ENCODE measurements around the gene STARD3. TPM values are rescaled to one million over a fixed set of nuclear protein-coding genes. Genes with fewer than 3 reads are reported as not detected.

Gene STARD3
- total RNA-seq, 1 donor, result 47.1 TPM

GRCh38 chr17:39669897-39670735 is 33.2 kb downstream of the STARD3 start:
- DNase-seq (ENCODE audit: low read depth in 2 of 3, low spot score in 2 of 3), result no peak

GRCh38 chr17:39670746-39671145 is 33.8 kb downstream of the STARD3 start:
- no peak for DNase-seq (ENCODE audit: low read depth in 2 of 3, low spot score in 2 of 3)

- peak in 1 of 3 donors; percentile 47 for DNase-seq (ENCODE audit: low read depth in 2 of 3, low spot score in 2 of 3)
Observed at GRCh38 chr17:39671651-39672521, 34.9 kb downstream of the STARD3 start.

- DNase-seq (ENCODE audit: low read depth in 2 of 3, low spot score in 2 of 3), result no peak
Observed at GRCh38 chr17:39672522-39673334, 35.8 kb downstream of the STARD3 start.

GRCh38 chr17:39673335-39674081 is 36.6 kb downstream of the STARD3 start:
- DNase-seq (ENCODE audit: low read depth in 2 of 3, low spot score in 2 of 3), result no peak

GRCh38 chr17:39674179-39674578 is 37.2 kb downstream of the STARD3 start:
- no peak for DNase-seq (ENCODE audit: low read depth in 2 of 3, low spot score in 2 of 3)

- DNase-seq (ENCODE audit: low read depth in 2 of 3, low spot score in 2 of 3), result no peak
Observed at GRCh38 chr17:39674702-39675389, 37.9 kb downstream of the STARD3 start.

GRCh38 chr17:39675390-39676082 is 38.6 kb downstream of the STARD3 start:
- DNase-seq (ENCODE audit: low read depth in 2 of 3, low spot score in 2 of 3), result no peak

- peak in 1 of 3 donors; percentile 44 for DNase-seq (ENCODE audit: low read depth in 2 of 3, low spot score in 2 of 3)
Observed at GRCh38 chr17:39676198-39676819, 39.4 kb downstream of the STARD3 start.

- no peak for DNase-seq (ENCODE audit: low read depth in 2 of 3, low spot score in 2 of 3)
Observed at GRCh38 chr17:39677072-39677471, 40.1 kb downstream of the STARD3 start.

- no peak for DNase-seq (ENCODE audit: low read depth in 2 of 3, low spot score in 2 of 3)
Observed at GRCh38 chr17:39677542-39678339, 40.8 kb downstream of the STARD3 start.

- DNase-seq (ENCODE audit: low read depth in 2 of 3, low spot score in 2 of 3), result no peak
Observed at GRCh38 chr17:39678340-39679116, 41.6 kb downstream of the STARD3 start.

- DNase-seq (ENCODE audit: low read depth in 2 of 3, low spot score in 2 of 3), result peak in 2 of 3 donors; percentile 57 to 67
Observed at GRCh38 chr17:39679521-39680192, 42.7 kb downstream of the STARD3 start.

- no peak for DNase-seq (ENCODE audit: low read depth in 2 of 3, low spot score in 2 of 3)
Observed at GRCh38 chr17:39683295-39683939, 46.5 kb downstream of the STARD3 start.

- DNase-seq (ENCODE audit: low read depth in 2 of 3, low spot score in 2 of 3), result no peak
Observed at GRCh38 chr17:39684369-39685192, 47.6 kb downstream of the STARD3 start.

Measured in hematopoietic multipotent progenitor cell (in vitro differentiated cells).